ENCODE results near the gene SECTM1.
"Not testable (repeated sequence)": the region's sequence is repeated elsewhere in the genome, so short reads cannot be mapped to it uniquely, and the experiment has no call there.

Gene SECTM1

DNA sequence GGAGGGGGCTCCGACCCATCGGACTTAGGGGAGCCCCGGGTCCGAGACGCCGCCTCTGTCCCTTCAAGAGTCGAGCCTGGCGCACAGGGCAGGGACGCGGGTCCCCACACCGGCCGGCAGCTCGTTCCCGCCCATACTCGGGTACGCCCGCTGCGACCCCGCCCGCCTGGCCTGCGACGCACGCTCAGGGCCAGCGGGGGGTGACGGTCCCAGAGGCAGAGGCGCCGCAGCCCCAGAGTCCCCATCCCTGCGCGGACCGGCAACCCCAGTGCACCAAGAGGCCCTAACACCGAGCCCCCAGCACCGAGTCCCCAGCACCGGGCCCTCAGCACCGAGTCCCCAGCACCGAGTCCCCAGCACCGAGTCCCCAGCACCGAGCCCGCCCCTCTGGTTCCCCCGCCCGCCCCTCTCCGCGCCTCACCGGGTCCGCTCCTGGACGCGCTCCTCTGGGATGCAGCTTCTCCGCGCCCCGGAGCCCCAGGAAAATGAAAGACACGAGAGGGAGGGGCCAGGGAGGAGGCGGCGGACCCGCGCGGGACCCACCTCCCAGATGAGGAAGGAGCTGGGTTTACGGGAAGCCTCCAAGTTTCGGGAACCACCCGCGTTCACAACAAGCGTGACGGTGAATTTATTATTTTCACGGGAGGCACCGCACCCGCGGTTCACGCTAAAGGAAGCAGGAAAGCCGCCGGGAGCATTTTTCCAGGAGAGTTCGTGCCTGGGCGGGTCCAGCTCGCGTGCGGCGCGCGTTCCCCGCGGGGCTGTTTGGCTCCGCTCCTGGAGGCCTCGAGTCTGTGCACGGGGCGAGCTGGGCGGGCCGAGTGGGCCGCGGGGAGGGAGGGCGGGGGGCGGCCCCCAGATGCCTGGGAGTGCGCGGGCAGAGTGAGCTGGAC, at the start of gene SECTM1:
SECTM1 (minus strand) TSS at position 488 of the 893 bp plus-strand sequence. CDS start 6,526 bp downstream, outside the sequence.
- peak in 1 of 2 donors; percentile 22 for DNase-seq

DNA sequence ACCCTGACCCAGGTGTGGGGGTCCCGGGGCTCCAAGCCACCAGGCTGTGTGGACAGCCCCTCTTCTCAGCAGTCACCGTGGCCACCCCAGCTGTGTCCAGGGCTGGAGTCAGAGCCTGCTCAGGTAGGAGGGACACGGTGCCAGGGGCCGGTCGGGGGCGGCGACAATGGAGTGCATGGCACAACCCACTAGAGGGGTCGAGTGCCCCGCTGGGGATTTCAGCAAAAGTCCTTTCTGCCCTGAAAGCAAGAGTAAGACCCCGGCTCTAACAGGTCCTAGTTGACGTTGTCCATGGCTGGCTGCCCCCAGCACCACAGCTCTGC, 49.3 kb upstream of the SECTM1 start:
- DNase-seq, result no peak

DNA sequence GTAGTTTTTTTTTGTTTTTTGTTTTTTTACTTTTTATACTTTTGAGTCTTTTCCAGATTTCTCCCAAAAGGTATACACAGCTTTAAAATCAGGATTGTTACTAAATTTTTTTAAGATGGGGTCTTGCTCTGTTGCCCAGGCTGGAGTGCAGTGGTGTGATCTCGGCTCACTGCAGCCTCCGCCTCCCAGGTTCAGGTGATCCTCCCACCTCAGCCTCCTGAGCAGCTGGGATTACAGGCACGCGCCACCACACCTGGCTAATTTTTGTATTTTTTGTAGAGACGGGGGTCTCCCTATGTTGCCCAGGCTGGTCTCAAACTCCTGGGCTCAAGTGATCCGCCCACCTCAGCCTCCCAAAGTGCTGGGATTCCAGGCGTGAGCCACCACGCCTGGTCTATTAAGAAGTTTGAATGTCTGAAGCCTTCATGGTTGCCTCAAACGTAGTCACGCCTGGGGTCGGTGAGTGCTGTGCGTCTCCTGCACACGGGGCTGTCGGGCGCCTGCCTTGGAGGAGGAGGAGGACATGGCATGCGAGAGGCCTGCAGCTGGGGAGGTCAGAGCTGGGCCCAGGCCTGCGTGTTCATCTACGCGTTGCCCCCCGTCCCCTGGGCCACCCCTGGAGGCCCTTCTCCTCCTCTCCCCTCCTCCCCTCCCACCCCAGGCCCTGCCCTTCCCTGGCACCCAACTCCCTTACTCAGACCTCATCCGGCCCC, 48.8 kb upstream of the SECTM1 start:
- DNase-seq, result not testable (repeated sequence)

DNA sequence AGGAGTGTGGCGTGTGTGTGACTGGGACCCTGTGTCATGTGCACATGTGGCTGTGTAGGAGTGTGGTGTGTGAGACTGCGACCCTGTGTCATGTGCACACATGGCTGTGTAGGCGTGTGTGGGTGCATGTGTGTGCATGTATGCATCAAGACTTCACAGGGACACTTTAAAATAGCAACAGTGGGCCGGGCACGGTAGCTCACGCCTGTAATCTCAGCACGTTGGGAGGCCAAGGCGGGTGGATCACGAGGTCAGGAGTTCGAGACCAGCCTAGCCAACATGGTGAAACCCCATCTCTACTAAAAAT, 48.1 kb upstream of the SECTM1 start:
- not testable (repeated sequence) for DNase-seq

- DNase-seq, result no peak
Observed at GRCh38 chr17:82380860-82381702, 47.5 kb upstream of the SECTM1 start.

DNA sequence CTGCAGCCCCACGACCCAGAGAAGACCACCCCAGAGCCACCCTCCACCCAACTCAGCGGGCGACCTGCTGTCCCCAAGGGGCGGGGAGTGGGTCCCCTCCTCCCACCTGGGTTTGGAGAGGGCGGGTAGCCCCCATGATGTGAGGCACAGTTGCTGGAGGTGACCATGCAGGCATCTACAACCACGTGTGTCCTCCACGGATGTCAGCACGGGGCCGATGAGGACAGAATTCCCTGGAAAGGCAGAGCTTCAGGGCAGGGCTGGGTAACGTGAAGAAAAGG, 45.1 kb upstream of the SECTM1 start:
- DNase-seq, result no peak

DNA sequence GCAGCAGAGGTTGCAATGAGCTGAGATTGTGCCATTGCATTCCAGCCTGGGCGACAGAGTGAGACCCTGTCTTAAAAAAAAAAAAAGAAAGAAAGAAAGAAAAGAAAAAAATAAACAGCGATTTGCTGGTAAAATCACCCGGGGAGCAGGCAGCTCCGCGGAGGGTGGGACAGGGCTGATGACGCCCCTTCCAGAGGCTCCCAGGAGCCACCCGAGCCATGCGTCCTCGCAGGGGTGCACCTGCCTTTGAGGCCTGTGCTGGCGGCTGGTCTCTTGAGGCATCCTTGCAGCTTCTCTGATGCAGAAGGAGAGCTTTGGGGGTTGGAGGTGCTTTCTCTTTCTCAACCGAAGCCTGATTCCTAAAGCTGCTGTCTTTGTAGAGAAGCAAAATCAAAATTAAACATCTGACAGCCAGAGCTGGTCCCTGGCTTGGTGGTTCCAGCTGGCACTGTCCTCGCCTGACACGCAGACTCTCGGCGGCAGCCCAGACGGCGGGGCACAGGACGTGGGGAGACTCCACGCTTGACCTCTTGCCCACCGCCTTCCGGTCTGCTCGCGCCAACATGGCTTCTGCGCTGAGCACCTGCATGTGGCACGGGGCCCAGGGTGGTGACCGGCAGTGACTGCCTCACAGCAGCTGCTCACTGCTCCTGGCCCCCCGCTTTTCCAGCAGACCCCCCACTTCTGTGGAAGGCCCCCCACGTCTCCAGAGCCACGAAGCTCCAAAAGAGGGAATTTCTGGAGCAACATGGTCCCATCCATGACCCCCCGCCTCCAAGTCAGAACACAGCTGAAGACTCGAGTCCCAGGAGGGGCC, 44.6 kb upstream of the SECTM1 start:
- no peak for DNase-seq

DNA sequence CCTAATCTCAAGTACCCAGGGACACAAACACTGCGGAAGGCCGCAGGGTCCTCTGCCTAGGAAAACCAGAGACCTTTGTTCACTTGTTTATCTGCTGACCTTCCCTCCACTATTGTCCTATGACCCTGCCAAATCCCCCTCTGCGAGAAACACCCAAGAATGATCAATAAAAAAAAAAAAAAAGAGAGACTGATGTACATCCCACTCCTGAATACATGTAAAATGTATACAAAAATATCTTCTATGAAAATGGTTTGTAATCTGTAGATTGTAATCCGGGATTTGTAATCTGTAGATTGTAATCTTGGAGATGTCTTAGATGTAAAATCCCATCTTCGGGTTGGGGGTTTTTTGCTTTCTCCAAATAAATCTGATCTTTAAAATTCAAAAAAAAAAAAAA, 43.7 kb upstream of the SECTM1 start:
- DNase-seq, result not testable (repeated sequence)

GRCh38 chr17:82376042-82376730, 42.6 kb upstream of the SECTM1 start:
- DNase-seq, result no peak

DNA sequence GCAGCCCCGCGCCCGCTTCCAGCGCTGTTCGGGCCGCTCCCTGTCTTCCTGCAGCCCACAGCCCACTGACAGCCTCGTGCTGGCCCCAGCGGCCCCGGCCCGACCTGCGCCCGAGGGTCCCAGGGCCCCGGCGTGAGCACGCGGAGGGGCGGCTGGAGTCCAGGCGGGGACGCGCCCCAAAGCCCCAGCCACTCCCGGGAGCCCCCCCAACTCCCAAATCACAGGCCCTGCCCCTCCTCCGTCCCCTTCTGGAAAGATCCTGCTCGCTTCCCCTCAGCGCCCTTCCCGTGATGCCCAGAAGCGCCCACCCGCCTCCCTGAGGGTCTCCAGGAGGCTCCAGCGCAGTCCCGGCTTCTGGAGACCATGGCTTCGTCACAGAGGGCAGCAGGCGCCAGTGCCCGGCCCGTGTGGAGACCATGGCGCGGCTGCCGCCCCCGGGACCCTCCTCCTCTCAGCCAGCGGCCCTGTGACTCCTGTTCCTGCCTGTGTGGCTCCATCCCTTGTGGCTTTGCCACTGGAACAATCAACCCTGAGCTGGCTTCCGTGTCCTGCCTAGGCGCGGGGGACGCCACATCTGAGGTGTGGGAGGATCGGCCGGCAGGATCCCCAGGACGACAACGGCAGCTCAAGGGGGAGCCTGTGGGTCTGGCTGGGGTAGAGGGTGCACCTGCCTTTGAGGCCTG, 41.9 kb upstream of the SECTM1 start:
- no peak for DNase-seq

GRCh38 chr17:82374626-82375331, 41.2 kb upstream of the SECTM1 start:
- DNase-seq, result no peak

DNA sequence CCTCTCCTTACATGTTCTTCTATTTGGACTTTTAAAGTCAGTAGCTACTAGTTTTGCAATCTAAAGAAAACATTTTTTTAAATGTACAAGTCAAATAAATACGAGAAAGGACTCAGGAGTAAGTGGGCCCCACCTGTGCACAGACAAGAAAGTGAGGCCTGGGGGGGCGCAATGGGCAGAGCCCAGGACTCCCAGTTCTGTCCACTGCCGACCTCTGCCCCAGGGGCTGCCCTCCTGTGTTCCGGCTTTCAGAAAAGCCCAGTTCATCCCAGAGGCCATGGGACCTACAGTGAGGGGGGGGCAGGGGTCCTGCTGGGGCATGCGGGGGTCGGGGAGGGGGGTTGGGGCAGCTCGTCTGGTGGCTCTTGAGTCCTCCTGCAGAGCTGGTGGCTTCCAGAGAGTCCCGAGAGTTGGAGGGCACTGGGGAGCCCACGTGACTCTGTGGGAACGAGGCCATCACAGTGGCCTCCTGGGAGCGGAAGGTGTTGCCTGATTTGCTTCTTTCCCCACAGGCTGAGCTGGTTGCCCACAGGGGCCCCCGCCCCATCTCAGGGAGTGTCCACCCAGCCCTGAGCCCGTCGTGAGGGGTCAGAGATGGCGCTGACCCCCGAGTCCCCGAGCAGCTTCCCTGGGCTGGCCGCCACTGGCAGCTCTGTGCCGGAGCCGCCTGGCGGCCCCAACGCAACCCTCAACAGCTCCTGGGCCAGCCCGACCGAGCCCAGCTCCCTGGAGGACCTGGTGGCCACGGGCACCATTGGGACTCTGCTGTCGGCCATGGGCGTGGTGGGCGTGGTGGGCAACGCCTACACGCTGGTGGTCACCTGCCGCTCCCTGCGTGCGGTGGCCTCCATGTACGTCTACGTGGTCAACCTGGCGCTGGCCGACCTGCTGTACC, 40.4 kb upstream of the SECTM1 start:
- DNase-seq, result no peak

- not testable (repeated sequence) for DNase-seq
Observed at GRCh38 chr17:82373072-82373452, 39.5 kb upstream of the SECTM1 start.

GRCh38 chr17:82372249-82373071, 38.9 kb upstream of the SECTM1 start:
- DNase-seq, result peak; percentile 68 to 77

DNA sequence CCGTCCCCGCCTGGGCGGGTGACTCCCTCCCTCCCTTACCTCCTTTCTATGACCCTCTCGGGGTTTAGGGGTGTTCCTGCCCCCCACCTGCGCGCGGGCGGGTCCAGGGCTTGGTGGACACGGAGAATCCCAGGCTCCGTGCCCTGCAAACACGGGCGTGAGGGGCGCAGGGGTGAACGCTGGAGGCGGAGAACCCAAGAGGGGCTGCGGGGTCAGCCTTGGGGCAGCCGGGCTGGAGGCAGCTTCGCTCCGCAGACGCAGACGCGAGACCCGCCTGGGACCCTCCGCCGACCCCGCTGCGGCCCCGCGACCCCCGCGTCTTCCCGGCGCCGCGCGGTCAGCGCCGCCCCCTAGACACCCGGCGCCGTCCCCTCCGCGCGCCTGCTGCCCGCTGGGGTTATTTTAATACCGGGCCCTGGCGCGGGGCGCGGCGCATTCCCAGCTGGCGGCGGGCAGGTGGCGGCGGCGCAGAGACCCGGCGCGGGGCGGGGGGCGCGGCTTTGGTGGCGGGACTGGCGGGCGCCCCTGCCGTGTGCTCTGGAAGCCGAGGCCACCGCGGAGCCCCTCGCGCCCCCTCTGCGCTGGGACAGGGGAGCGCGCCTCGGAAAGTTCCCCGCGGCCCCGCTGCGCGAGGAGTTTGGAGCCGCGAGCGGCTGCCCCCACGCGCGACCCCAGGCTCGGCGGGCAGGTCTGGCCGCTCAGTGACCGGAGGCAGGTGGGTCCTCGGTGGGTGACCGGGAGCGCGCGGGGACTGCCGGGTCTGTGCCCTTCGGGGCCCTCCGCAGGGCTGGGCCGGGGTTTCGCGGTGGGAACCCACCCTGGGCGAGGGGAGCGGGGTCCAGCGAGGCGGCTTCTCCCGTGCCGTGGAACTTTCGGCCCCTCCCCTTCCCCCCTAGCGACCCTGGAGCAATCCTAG, 38.0 kb upstream of the SECTM1 start, which contains the start of gene UTS2R:
UTS2R (plus strand) TSS at position 433 of the 916 bp plus-strand sequence. CDS start 2,560 bp downstream, outside the sequence.
- no peak for DNase-seq

- DNase-seq, result peak; percentile 16 to 35
Observed at GRCh38 chr17:82370471-82371332, 37.1 kb upstream of the SECTM1 start.

DNA sequence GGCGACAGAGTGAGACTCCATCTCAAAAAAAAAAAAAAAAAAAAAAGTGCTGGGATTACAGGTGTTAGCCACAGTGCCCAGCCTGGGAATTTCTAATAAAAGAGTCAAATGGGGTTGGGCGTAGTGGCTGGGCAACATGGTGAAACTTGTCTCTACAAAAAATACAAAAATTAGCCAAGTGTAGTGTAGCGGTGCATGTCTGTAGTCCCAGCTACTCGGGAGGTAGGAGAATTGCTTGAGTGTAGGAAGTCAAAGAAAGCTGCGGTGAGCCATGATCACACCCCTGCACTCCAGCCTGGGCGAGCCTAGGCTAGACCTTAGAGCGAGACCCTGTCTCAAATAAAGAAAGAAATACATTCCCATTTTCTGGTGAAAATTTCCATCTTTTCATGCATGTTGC, 35.6 kb upstream of the SECTM1 start:
- no peak for DNase-seq

All from inflammatory macrophage treated with lipopolysaccharide for 1 hour (primary cell).